ENCODE data around the gene COX19. TPM values are rescaled to one million over a fixed set of nuclear protein-coding genes. Genes with fewer than 3 reads are reported as not detected.

COX19 gene
- total RNA-seq, 1 experiment from 2014 or later = 4.4 TPM

GRCh38 chr7:919924-920341 lies 55.4 kb downstream of the COX19 start:
- Histone ChIP-seq H3K27me3 (no peaks in the 10 kb centered on the region), H3K9me3 (no peaks in the 10 kb centered on the region), H3K4me3 (no peak overlapping the region), H3K36me3 (no peaks in the 10 kb centered on the region)
- no peak for DNase-seq

- Histone ChIP-seq H3K36me3 (no peaks in the 10 kb centered on the region), H3K27me3 (no peaks in the 10 kb centered on the region), H3K4me3 (no peak overlapping the region), H3K9me3 (no peaks in the 10 kb centered on the region)
- DNase-seq = no peak
Measured at GRCh38 chr7:919114-919442, 56.3 kb downstream of the COX19 start.

GRCh38 chr7:918441-919113 lies 56.8 kb downstream of the COX19 start:
- DNase-seq = no peak

GRCh38 chr7:918118-918425 lies 57.3 kb downstream of the COX19 start:
- Histone ChIP-seq H3K27me3 (no peaks in the 10 kb centered on the region), H3K36me3 (no peaks in the 10 kb centered on the region), H3K9me3 (no peaks in the 10 kb centered on the region), H3K4me3 (no peak overlapping the region)
- DNase-seq = no peak

More at GRCh38 chr7:918441-919113, 56.8 kb downstream of the COX19 start:
- H3K9me3 ChIP-seq = no peaks in the 10 kb centered on the region
- no peak overlapping the region for H3K4me3 ChIP-seq
- H3K36me3 ChIP-seq = no peaks in the 10 kb centered on the region
- no peaks in the 10 kb centered on the region for H3K27me3 ChIP-seq

GRCh38 chr7:917255-918117 lies 57.9 kb downstream of the COX19 start:
- Histone ChIP-seq H3K9me3 (no peaks in the 10 kb centered on the region), H3K4me3 (no peak overlapping the region), H3K27me3 (no peaks in the 10 kb centered on the region), H3K36me3 (no peaks in the 10 kb centered on the region)
- no peak for DNase-seq

GRCh38 chr7:916291-916941 lies 58.9 kb downstream of the COX19 start:
- Histone ChIP-seq H3K9me3 (no peaks in the 10 kb centered on the region), H3K4me3 (no peak overlapping the region), H3K27me3 (no peaks in the 10 kb centered on the region), H3K36me3 (no peaks in the 10 kb centered on the region)
- DNase-seq = no peak

Other genes starting within 250 kb of the COX19 start
- gene DNAAF5, start 248.8 kb downstream of the COX19 start, total RNA-seq (2014; rRNA removed; shearing (Covaris generic); ENCODE audit: low replicate concordance) = 23.7 and 31.4 TPM in 2 replicates
- gene PRKAR1B, start 248.3 kb downstream of the COX19 start, total RNA-seq (2014; rRNA removed; shearing (Covaris generic); ENCODE audit: low replicate concordance) = 20.4 and 27.5 TPM in 2 replicates
- 109 and 157 TPM in 2 replicates for gene SUN1, start 143.1 kb downstream of the COX19 start, total RNA-seq (2014; rRNA removed; shearing (Covaris generic); ENCODE audit: low replicate concordance)
- 58.2 and 58.9 TPM in 2 replicates for gene GET4, start 99.0 kb downstream of the COX19 start, total RNA-seq (2014; rRNA removed; shearing (Covaris generic); ENCODE audit: low replicate concordance)
- 7.6 and 9.6 TPM in 2 replicates for gene ADAP1, start 20.9 kb downstream of the COX19 start, total RNA-seq (2014; rRNA removed; shearing (Covaris generic); ENCODE audit: low replicate concordance)
- gene CYP2W1, start 7.6 kb upstream of the COX19 start, total RNA-seq (2014; rRNA removed; shearing (Covaris generic); ENCODE audit: low replicate concordance) = not detected in 2 replicates
- 1.5 TPM in 1 of 2 replicates, not detected in the other for gene GPR146, start 69.0 kb upstream of the COX19 start, total RNA-seq (2014; rRNA removed; shearing (Covaris generic); ENCODE audit: low replicate concordance)
- gene GPER1, start 112.6 kb upstream of the COX19 start, total RNA-seq (2014; rRNA removed; shearing (Covaris generic); ENCODE audit: low replicate concordance) = 2.2 and 2.8 TPM in 2 replicates
- gene ZFAND2A, start 184.6 kb upstream of the COX19 start, total RNA-seq (2014; rRNA removed; shearing (Covaris generic); ENCODE audit: low replicate concordance) = 49.9 and 71.8 TPM in 2 replicates

Data from MG63 (cell line).